WTC11 (cell line): ENCODE results near the gene PLAAT5. TPM values are rescaled to one million over a fixed set of nuclear protein-coding genes. Genes with fewer than 3 reads are reported as not detected.

Experiments used
- ATAC-seq: fragments of 200-7000 bp; cut with Tn5 transposase; 2 replicates; pipeline ENCODE4 v1.10.0; 2021; ENCODE audit warnings: mild to moderate bottlenecking, moderate library complexity
- CTCF ChIA-PET: fragments of 300-600 bp; sonication (Branson Sonifier 250); formaldehyde crosslinking; loops from one replicate; lab custom pipeline; 2021; ENCODE audit warnings: antibody characterized with exemption; lab: Charles Lee
- POLR2A ChIA-PET: fragments of 350-600 bp; sonication (Branson Sonifier 250); formaldehyde crosslinking; loops from one replicate; lab custom pipeline; 2021; ENCODE audit warnings: antibody characterized with exemption; lab: Charles Lee
- DNase-seq: peaks from one replicate; pipeline ENCODE4 v3.0.0; 2021; ENCODE audit warnings: low spot score
- H3K27ac Mint-ChIP-seq: 2 replicates; pipeline ENCODE4 v1.8.0; 2021; ENCODE audit warnings: mixed read lengths
- H3K27me3 Mint-ChIP-seq: 2 replicates; pipeline ENCODE4 v1.8.0; 2021; ENCODE audit warnings: low read depth, mild to moderate bottlenecking, moderate library complexity, mixed read lengths
- H3K36me3 Mint-ChIP-seq: 2 replicates; pipeline ENCODE4 v1.8.0; 2021; ENCODE audit warnings: mixed read lengths
- H3K4me1 Mint-ChIP-seq: 2 replicates; pipeline ENCODE4 v1.8.0; 2022; ENCODE audit warnings: mixed read lengths
- H3K4me3 Mint-ChIP-seq: 2 replicates; pipeline ENCODE4 v1.8.0; 2021; ENCODE audit warnings: mild to moderate bottlenecking, moderate library complexity, mixed read lengths
- H3K9me3 Mint-ChIP-seq: 2 replicates; pipeline ENCODE4 v1.8.0; 2021; ENCODE audit warnings: mixed read lengths
- ARID4B ChIP-seq: sonication (generic); formaldehyde crosslinking; IDR thresholded peaks from 2 replicates; pipeline ENCODE4 v1.8.0; 2023; ENCODE audit warnings: missing genetic modification reagents, mild to moderate bottlenecking, borderline replicate concordance
- CREM ChIP-seq: sonication (generic); formaldehyde crosslinking; IDR thresholded peaks from 2 replicates; pipeline ENCODE4 v1.8.1; 2022; ENCODE audit warnings: mild to moderate bottlenecking, missing genetic modification reagents, moderate library complexity
- FOXP1 ChIP-seq: sonication (generic); formaldehyde crosslinking; IDR thresholded peaks from 2 replicates; pipeline ENCODE4 v1.8.0; 2022; ENCODE audit warnings: missing genetic modification reagents, mild to moderate bottlenecking, moderate library complexity, borderline replicate concordance
- GABPB1 ChIP-seq: sonication (generic); formaldehyde crosslinking; IDR thresholded peaks from 2 replicates; pipeline ENCODE4 v1.8.1; 2023; ENCODE audit warnings: mild to moderate bottlenecking, missing genetic modification reagents
- IRF1 ChIP-seq: sonication (generic); formaldehyde crosslinking; IDR thresholded peaks from 2 replicates; pipeline ENCODE4 v1.8.0; 2023; ENCODE audit warnings: missing genetic modification reagents
- JUN ChIP-seq: sonication (generic); formaldehyde crosslinking; IDR thresholded peaks from 2 replicates; pipeline ENCODE4 v1.8.0; 2023; ENCODE audit warnings: mild to moderate bottlenecking, missing genetic modification reagents
- KAT7 ChIP-seq: sonication (generic); formaldehyde crosslinking; IDR thresholded peaks from 2 replicates; pipeline ENCODE4 v1.8.1; 2023; ENCODE audit warnings: missing genetic modification reagents, mild to moderate bottlenecking, borderline replicate concordance
- NFYB ChIP-seq: sonication (generic); formaldehyde crosslinking; conservative IDR thresholded peaks from 2 replicates; pipeline ENCODE4 v1.8.0; 2022; ENCODE audit warnings: low read depth, missing genetic modification reagents
- SP1 ChIP-seq: sonication (generic); formaldehyde crosslinking; conservative IDR thresholded peaks from 2 replicates; pipeline ENCODE4 v1.8.1; 2022; ENCODE audit warnings: missing genetic modification reagents
- TCF7 ChIP-seq: sonication (generic); formaldehyde crosslinking; IDR thresholded peaks from 2 replicates; pipeline ENCODE4 v1.8.0; 2022; ENCODE audit warnings: mild to moderate bottlenecking, low read depth, missing genetic modification reagents, moderate library complexity
- TEAD1 ChIP-seq: sonication (generic); formaldehyde crosslinking; IDR thresholded peaks from 2 replicates; pipeline ENCODE4 v1.8.0; 2022; ENCODE audit warnings: mild to moderate bottlenecking, missing genetic modification reagents
- ZBTB21 ChIP-seq: sonication (generic); formaldehyde crosslinking; IDR thresholded peaks from 2 replicates; pipeline ENCODE4 v1.8.1; 2023; ENCODE audit warnings: mild to moderate bottlenecking, missing genetic modification reagents, borderline replicate concordance
- ZNF317 ChIP-seq: sonication (generic); formaldehyde crosslinking; IDR thresholded peaks from 2 replicates; pipeline ENCODE4 v1.8.1; 2023; ENCODE audit warnings: low read depth, mild to moderate bottlenecking, moderate library complexity, missing genetic modification reagents, borderline replicate concordance
- total RNA-seq: library from RNA; stranded (reverse); gene quantifications from 3 replicates; pipeline ENCODE4 v1.2.3, GENCODE V29; 2021
- TF ChIP-seq, protein P1 (sequence below): sonication (generic); formaldehyde crosslinking; IDR thresholded peaks from 2 replicates; pipeline ENCODE4 v1.8.1; 2023; ENCODE audit warnings: mild to moderate bottlenecking, missing genetic modification reagents
- TF ChIP-seq, protein P2 (sequence below): sonication (generic); formaldehyde crosslinking; IDR thresholded peaks from 2 replicates; pipeline ENCODE4 v1.8.0; 2022; ENCODE audit warnings: mild to moderate bottlenecking, missing genetic modification reagents
- TF ChIP-seq, protein P3 (sequence below): sonication (generic); formaldehyde crosslinking; conservative IDR thresholded peaks from 2 replicates; pipeline ENCODE4 v1.8.1; 2023; ENCODE audit warnings: mild to moderate bottlenecking, low read depth, missing genetic modification reagents, moderate library complexity

PLAAT5 gene
- total RNA-seq, 1 experiment from 2014 or later = 23.0 TPM

- TF ChIP-seq ARID4B (CRISPR knock-in tag) (no peak), ZNF317 (CRISPR knock-in tag) (no peak), IRF1 (no peak), ZBTB21 (CRISPR knock-in tag) (no peak), KAT7 (no peak)
- TF ChIP-seq, protein P1, sequence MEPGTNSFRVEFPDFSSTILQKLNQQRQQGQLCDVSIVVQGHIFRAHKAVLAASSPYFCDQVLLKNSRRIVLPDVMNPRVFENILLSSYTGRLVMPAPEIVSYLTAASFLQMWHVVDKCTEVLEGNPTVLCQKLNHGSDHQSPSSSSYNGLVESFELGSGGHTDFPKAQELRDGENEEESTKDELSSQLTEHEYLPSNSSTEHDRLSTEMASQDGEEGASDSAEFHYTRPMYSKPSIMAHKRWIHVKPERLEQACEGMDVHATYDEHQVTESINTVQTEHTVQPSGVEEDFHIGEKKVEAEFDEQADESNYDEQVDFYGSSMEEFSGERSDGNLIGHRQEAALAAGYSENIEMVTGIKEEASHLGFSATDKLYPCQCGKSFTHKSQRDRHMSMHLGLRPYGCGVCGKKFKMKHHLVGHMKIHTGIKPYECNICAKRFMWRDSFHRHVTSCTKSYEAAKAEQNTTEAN (CRISPR knock-in tag) = no peak
These were observed 8.9 kb upstream of the PLAAT5 start (continued) for GRCh38 chr11:63499874-63500273.

DNA sequence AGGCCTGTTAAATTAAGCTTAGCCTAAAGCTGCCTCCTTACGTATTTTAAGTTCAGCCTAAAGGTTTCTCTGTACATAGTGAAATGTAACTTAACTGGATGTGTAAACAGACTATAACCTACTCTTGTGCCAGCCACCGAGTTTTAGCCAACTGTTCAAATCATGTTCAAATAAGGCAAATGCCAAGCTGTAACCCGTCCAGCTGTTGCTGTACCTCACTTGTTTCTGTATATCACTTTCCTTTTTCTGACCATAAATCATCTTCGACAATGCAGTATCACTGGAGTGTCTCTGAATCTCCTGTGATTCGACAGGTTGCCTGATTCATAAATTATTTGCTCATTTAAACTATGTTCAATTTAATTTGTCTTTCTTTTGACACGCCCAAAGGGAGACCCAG lies 4.0 kb upstream of the PLAAT5 start:
- peaks cover 30% of the 10 kb centered on the region for H3K36me3 Mint-ChIP-seq
- TF ChIP-seq JUN (CRISPR knock-in tag) (no peak), FOXP1 (CRISPR knock-in tag) (no peak), SP1 (no peak), CREM (CRISPR knock-in tag) (no peak), NFYB (CRISPR knock-in tag) (no peak), TEAD1 (CRISPR knock-in tag) (no peak), GABPB1 (CRISPR knock-in tag) (no peak), TCF7 (CRISPR knock-in tag) (no peak)
- TF ChIP-seq, protein P2, sequence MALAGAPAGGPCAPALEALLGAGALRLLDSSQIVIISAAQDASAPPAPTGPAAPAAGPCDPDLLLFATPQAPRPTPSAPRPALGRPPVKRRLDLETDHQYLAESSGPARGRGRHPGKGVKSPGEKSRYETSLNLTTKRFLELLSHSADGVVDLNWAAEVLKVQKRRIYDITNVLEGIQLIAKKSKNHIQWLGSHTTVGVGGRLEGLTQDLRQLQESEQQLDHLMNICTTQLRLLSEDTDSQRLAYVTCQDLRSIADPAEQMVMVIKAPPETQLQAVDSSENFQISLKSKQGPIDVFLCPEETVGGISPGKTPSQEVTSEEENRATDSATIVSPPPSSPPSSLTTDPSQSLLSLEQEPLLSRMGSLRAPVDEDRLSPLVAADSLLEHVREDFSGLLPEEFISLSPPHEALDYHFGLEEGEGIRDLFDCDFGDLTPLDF = no peak
- TF ChIP-seq, protein P3, sequence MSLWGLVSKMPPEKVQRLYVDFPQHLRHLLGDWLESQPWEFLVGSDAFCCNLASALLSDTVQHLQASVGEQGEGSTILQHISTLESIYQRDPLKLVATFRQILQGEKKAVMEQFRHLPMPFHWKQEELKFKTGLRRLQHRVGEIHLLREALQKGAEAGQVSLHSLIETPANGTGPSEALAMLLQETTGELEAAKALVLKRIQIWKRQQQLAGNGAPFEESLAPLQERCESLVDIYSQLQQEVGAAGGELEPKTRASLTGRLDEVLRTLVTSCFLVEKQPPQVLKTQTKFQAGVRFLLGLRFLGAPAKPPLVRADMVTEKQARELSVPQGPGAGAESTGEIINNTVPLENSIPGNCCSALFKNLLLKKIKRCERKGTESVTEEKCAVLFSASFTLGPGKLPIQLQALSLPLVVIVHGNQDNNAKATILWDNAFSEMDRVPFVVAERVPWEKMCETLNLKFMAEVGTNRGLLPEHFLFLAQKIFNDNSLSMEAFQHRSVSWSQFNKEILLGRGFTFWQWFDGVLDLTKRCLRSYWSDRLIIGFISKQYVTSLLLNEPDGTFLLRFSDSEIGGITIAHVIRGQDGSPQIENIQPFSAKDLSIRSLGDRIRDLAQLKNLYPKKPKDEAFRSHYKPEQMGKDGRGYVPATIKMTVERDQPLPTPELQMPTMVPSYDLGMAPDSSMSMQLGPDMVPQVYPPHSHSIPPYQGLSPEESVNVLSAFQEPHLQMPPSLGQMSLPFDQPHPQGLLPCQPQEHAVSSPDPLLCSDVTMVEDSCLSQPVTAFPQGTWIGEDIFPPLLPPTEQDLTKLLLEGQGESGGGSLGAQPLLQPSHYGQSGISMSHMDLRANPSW = no peak
- no peak overlapping the region for H3K4me3 Mint-ChIP-seq
- H3K27ac Mint-ChIP-seq = no peak overlapping the region
- H3K27me3 Mint-ChIP-seq = peaks cover 25% of the 10 kb centered on the region
- DNase-seq (no peak), ATAC-seq (no peak)
- peaks cover 23% of the 10 kb centered on the region for H3K4me1 Mint-ChIP-seq
- peaks cover 43% of the 10 kb centered on the region for H3K9me3 Mint-ChIP-seq
- POLR2A ChIA-PET = no interaction called here
- CTCF ChIA-PET = interaction anchor here (1.1 to 1.4 kb wide), 2 partner anchors 13 to 217 kb away, joined by 3 to 7 read pairs; no protein-coding TSS in a partner anchor
